ENCODE results near the gene TRAPPC5. TPM values are rescaled to one million over a fixed set of nuclear protein-coding genes. Genes with fewer than 3 reads are reported as not detected.

TRAPPC5 gene
- polyA plus RNA-seq, 1 donor (not counting 4 experiments of a cell fraction or from before 2014, with no cell fraction given) = 54.8 TPM

- H3K4me3 ChIP-seq (ENCODE audit: control insufficient read depth in 2 of 3, extremely low read depth in 1 of 3, insufficient read depth in 2 of 3, low read depth in 1 of 3, low read length in 3 of 3) = no peak overlapping the region
- peaks cover 4 to 14% of the 10 kb centered on the region in 2 experiments for H3K36me3 ChIP-seq (ENCODE audit: control insufficient read depth in 2 of 2, extremely low read depth in 1 of 2, insufficient read depth in 2 of 2, low read length in 2 of 2)
- H3K27me3 ChIP-seq (ENCODE audit: control insufficient read depth, extremely low read depth, insufficient read depth, low read length) = no peaks in the 10 kb centered on the region
- no peak overlapping the region for H3K4me2 ChIP-seq (ENCODE audit: control insufficient read depth, extremely low read depth, insufficient read depth, low read depth, low read length)
- dilution Hi-C loops (cut with MboI; ENCODE audit: extremely low pct_ligation_motif_present, low sequenced_read_pairs) = no loop called here
- no peak overlapping the region for H2AFZ ChIP-seq (ENCODE audit: control insufficient read depth, low read length)
- H3K4me1 ChIP-seq (ENCODE audit: control insufficient read depth, extremely low read depth, insufficient read depth, low read length) = peaks cover 2% of the 10 kb centered on the region
- no peaks in the 10 kb centered on the region for H4K20me1 ChIP-seq (ENCODE audit: control insufficient read depth, extremely low read depth, insufficient read depth, low read length)
- H3K79me2 ChIP-seq (ENCODE audit: control insufficient read depth, insufficient read depth, low read length) = no peaks in the 10 kb centered on the region
- no peak overlapping the region for H3K9ac ChIP-seq (ENCODE audit: control insufficient read depth, extremely low read depth, insufficient read depth, low read length)
- no peak overlapping the region for H3K27ac ChIP-seq (ENCODE audit: control insufficient read depth, insufficient read depth, low read length)
- no peak for FAIRE-seq
- DNase-seq (ENCODE audit: low read depth, low spot score) = no peak
- TF ChIP-seq EZH2 (IDR thresholded peaks at IDR 0.05; ENCODE audit: low read length) (no peak), CTCF (optimal IDR thresholded peaks at IDR 0.05 in 1 of 3, IDR thresholded peaks at IDR 0.05 in 1 of 3, conservative IDR thresholded peaks at IDR 0.05 in 1 of 3; ENCODE audit: extremely low read depth in 1 of 3, insufficient read depth in 2 of 3, low read length in 3 of 3) (no peak)
- no peaks in the 10 kb centered on the region for H3K9me3 ChIP-seq (ENCODE audit: control insufficient read depth, low read depth, low read length)
- no peaks in the 10 kb centered on the region for H3K9me1 ChIP-seq (ENCODE audit: control insufficient read depth, extremely low read depth, insufficient read depth, low read length)
Measured at GRCh38 chr19:7647156-7647555, 33.5 kb upstream of the TRAPPC5 start.

- peaks cover 2% of the 10 kb centered on the region for H3K9me1 ChIP-seq (ENCODE audit: control insufficient read depth, extremely low read depth, insufficient read depth, low read length)
- no peaks in the 10 kb centered on the region for H3K27me3 ChIP-seq (ENCODE audit: control insufficient read depth, extremely low read depth, insufficient read depth, low read length)
- H3K27ac ChIP-seq (ENCODE audit: control insufficient read depth, insufficient read depth, low read length) = no peak overlapping the region
- H2AFZ ChIP-seq (ENCODE audit: control insufficient read depth, low read length) = no peak overlapping the region
- TF ChIP-seq CTCF (optimal IDR thresholded peaks at IDR 0.05 in 1 of 3, IDR thresholded peaks at IDR 0.05 in 1 of 3, conservative IDR thresholded peaks at IDR 0.05 in 1 of 3; ENCODE audit: extremely low read depth in 1 of 3, insufficient read depth in 2 of 3, low read length in 3 of 3) (no peak), EZH2 (IDR thresholded peaks at IDR 0.05; ENCODE audit: low read length) (no peak)
- peaks cover 4 to 12% of the 10 kb centered on the region in 2 experiments for H3K36me3 ChIP-seq (ENCODE audit: control insufficient read depth in 2 of 2, extremely low read depth in 1 of 2, insufficient read depth in 2 of 2, low read length in 2 of 2)
- no peaks in the 10 kb centered on the region for H3K9me3 ChIP-seq (ENCODE audit: control insufficient read depth, low read depth, low read length)
- no peak overlapping the region for H3K4me3 ChIP-seq (ENCODE audit: control insufficient read depth in 2 of 3, extremely low read depth in 1 of 3, insufficient read depth in 2 of 3, low read depth in 1 of 3, low read length in 3 of 3)
- H3K4me2 ChIP-seq (ENCODE audit: control insufficient read depth, extremely low read depth, insufficient read depth, low read depth, low read length) = no peak overlapping the region
- dilution Hi-C loops (cut with MboI; ENCODE audit: extremely low pct_ligation_motif_present, low sequenced_read_pairs) = no loop called here
- no peaks in the 10 kb centered on the region for H3K79me2 ChIP-seq (ENCODE audit: control insufficient read depth, insufficient read depth, low read length)
- H3K4me1 ChIP-seq (ENCODE audit: control insufficient read depth, extremely low read depth, insufficient read depth, low read length) = peaks cover 4% of the 10 kb centered on the region
- H4K20me1 ChIP-seq (ENCODE audit: control insufficient read depth, extremely low read depth, insufficient read depth, low read length) = no peaks in the 10 kb centered on the region
- DNase-seq (ENCODE audit: low read depth, low spot score) = no peak
- FAIRE-seq = no peak
- no peak overlapping the region for H3K9ac ChIP-seq (ENCODE audit: control insufficient read depth, extremely low read depth, insufficient read depth, low read length)
Measured at GRCh38 chr19:7648265-7649014, 32.2 kb upstream of the TRAPPC5 start.

Data from keratinocyte (primary cell).